Endothelial cell of umbilical vein (primary cell): Measurements from ENCODE around the gene UBD. TPM values are rescaled to one million over a fixed set of nuclear protein-coding genes. Genes with fewer than 3 reads are reported as not detected.

ENCODE experiments used
- BruUV-seq: library from RNA; stranded (reverse); fragments of 400-500 nt; replicated peaks from 2 replicates; lab custom pipeline; 2021; lab: Mats Ljungman, UMichigan
- CTCF ChIA-PET: fragments of 300-600, 350-600 bp; sonication (Branson Sonifier 250); formaldehyde crosslinking; loops from one replicate; lab custom pipeline; 2021; ENCODE audit warnings: antibody characterized with exemption, inconsistent platforms; lab: Charles Lee
- POLR2A ChIA-PET: fragments of 300-600, 350-600 bp; sonication (Branson Sonifier 250); formaldehyde crosslinking; loops from one replicate; lab custom pipeline; 2021; ENCODE audit warnings: antibody characterized with exemption, inconsistent platforms; lab: Charles Lee
- DNase-seq: peaks from one replicate; pipeline ENCODE4 v3.0.0-alpha.2; 2011; ENCODE audit warnings: low read depth, low spot score
- FAIRE-seq: peaks from 2 replicates; lab custom pipeline; 2011; peaks lifted over from hg19 to GRCh38; lab: Jason Lieb, UNC
- H2AFZ ChIP-seq: 2 replicates; pipeline ENCODE4 v1.6.0; 2012; ENCODE audit warnings: low read depth, low read length, control low read depth, inconsistent platforms
- H3K27ac ChIP-seq: 2 replicates; pipeline ENCODE4 v1.5.1; 2011; ENCODE audit warnings: low read depth, mild to moderate bottlenecking, control low read depth, low read length, moderate library complexity; ENCODE audit not compliant: insufficient read depth
- H3K27me3 ChIP-seq, 2 experiments: 2 replicates each; pipeline versions ENCODE4 v1.6.0 to v1.6.1; 2011; ENCODE audit warnings: low read length in 2 of 2, mixed read lengths in 1 of 2; ENCODE audit not compliant: control insufficient read depth in 2 of 2, insufficient read depth in 2 of 2
- H3K36me3 ChIP-seq, 2 experiments: 2 replicates in 1 of 2; 3 replicates in 1 of 2; pipeline ENCODE4 v1.5.1; 2011; ENCODE audit warnings: low read length in 2 of 2, mild to moderate bottlenecking in 1 of 2, moderate library complexity in 1 of 2; ENCODE audit not compliant: control insufficient read depth in 2 of 2, insufficient read depth in 2 of 2; ENCODE audit errors: extremely low read depth in 1 of 2
- H3K4me1 ChIP-seq: 3 replicates; pipeline ENCODE4 v1.5.1; 2011; ENCODE audit warnings: mild to moderate bottlenecking, low read length; ENCODE audit not compliant: control insufficient read depth, insufficient read depth; ENCODE audit errors: extremely low read depth
- H3K4me2 ChIP-seq: 2 replicates; pipeline ENCODE4 v1.6.1; 2011; ENCODE audit warnings: low read length, control low read depth, mixed read lengths; ENCODE audit not compliant: insufficient read depth
- H3K4me3 ChIP-seq, 3 experiments: fragments of 200-600 bp in 1 of 3; sonication (generic), shearing (Covaris generic) in 1 of 3; replicated peaks in 1 of 3; 2 replicates each; pipeline ENCODE4 v1.5.1; 2011 to 2016; ENCODE audit warnings: control low read depth in 3 of 3, low read length in 3 of 3, mild to moderate bottlenecking in 2 of 3, inconsistent platforms in 1 of 3, low read depth in 1 of 3, moderate library complexity in 1 of 3; ENCODE audit not compliant: insufficient read depth in 1 of 3
- H3K79me2 ChIP-seq: 2 replicates; pipeline ENCODE4 v1.6.0; 2012; ENCODE audit warnings: low read length, inconsistent platforms; ENCODE audit not compliant: control insufficient read depth, insufficient read depth
- H3K9ac ChIP-seq: replicated peaks from 2 replicates; pipeline ENCODE3; 2011; ENCODE audit warnings: low read length, control low read depth; ENCODE audit not compliant: insufficient read depth; ENCODE audit errors: extremely low read depth
- H3K9me1 ChIP-seq: replicated peaks from 3 replicates; pipeline ENCODE4 v1.6.0; 2011; ENCODE audit warnings: mild to moderate bottlenecking, low read length; ENCODE audit not compliant: control insufficient read depth, insufficient read depth; ENCODE audit errors: extremely low read depth
- H3K9me3 ChIP-seq: replicated peaks from 2 replicates; pipeline ENCODE4 v1.5.1; 2012; ENCODE audit warnings: low read length, inconsistent platforms; ENCODE audit not compliant: control insufficient read depth, insufficient read depth
- H4K20me1 ChIP-seq: replicated peaks from 2 replicates; pipeline ENCODE3; 2011; ENCODE audit warnings: mild to moderate bottlenecking, low read length; ENCODE audit not compliant: control insufficient read depth, insufficient read depth; ENCODE audit errors: extremely low read depth
- CTCF ChIP-seq, 2 donors: IDR thresholded peaks; 1 replicate in 1 of 2; 2 replicates in 1 of 2; pipeline ENCODE4 v1.5.1; 2011; ENCODE audit warnings: low read length in 2 of 2, mild to moderate bottlenecking in 2 of 2, moderate library complexity in 2 of 2, control low read depth in 1 of 2, inconsistent platforms in 1 of 2, low read depth in 1 of 2; ENCODE audit not compliant: insufficient read depth in 1 of 2; ENCODE audit errors: extremely low read depth in 1 of 2
- EZH2 ChIP-seq: IDR thresholded peaks from 2 replicates; pipeline ENCODE4 v1.6.1; 2012; ENCODE audit warnings: borderline replicate concordance, low read depth, mild to moderate bottlenecking, moderate library complexity, low read length, inconsistent platforms; ENCODE audit not compliant: severe bottlenecking
- FOS ChIP-seq: IDR thresholded peaks from 2 replicates; pipeline ENCODE4 v1.6.1; 2011; ENCODE audit warnings: mild to moderate bottlenecking, low read length, moderate library complexity, borderline replicate concordance; ENCODE audit not compliant: insufficient read depth
- GATA2 ChIP-seq: IDR thresholded peaks from 2 replicates; pipeline ENCODE4 v1.7.0; 2011; ENCODE audit warnings: low read depth, mild to moderate bottlenecking, moderate library complexity, mixed read lengths, low read length; ENCODE audit not compliant: insufficient read length, insufficient read depth
- JUN ChIP-seq: IDR thresholded peaks from 2 replicates; pipeline ENCODE4 v1.6.1; 2011; ENCODE audit warnings: borderline replicate concordance, low read depth; ENCODE audit not compliant: insufficient read length, insufficient read depth
- MAX ChIP-seq: IDR thresholded peaks from 2 replicates; pipeline ENCODE4 v1.6.1; 2011; ENCODE audit not compliant: insufficient read depth, insufficient read length
- MYC ChIP-seq: IDR thresholded peaks from one replicate; pipeline ENCODE4 v1.6.1; 2011; ENCODE audit warnings: mild to moderate bottlenecking, low read depth, low read length
- POLR2A ChIP-seq: IDR thresholded peaks from 2 replicates; pipeline ENCODE4 v1.6.1; 2012; ENCODE audit warnings: low read depth, mild to moderate bottlenecking, control low read depth, low read length
- POLR2AphosphoS5 ChIP-seq: IDR thresholded peaks from 2 replicates; pipeline ENCODE4 v1.6.1; 2012; ENCODE audit warnings: low read depth, mild to moderate bottlenecking, control low read depth, low read length, moderate library complexity; ENCODE audit not compliant: insufficient read depth
- dilution Hi-C: fragments of 300-500 bp; cut with MboI; formaldehyde crosslinking; loops from one replicate; pipeline ENCODE4 v1.15.0; 2019; ENCODE audit warnings: low sequenced_read_pairs; ENCODE audit not compliant: extremely low pct_ligation_motif_present
- intact Hi-C: fragments of 100-400 bp; cut with micrococcal nuclease; formaldehyde crosslinking; loops from one replicate; pipeline ENCODE4 v1.10.0; 2022
- polyA plus RNA-seq, 4 experiments: library from polyadenylated mRNA; depleted of rRNA in 3 of 4; stranded (reverse) in 3 of 4; unstranded in 1 of 4; fragments of >200 nt; gene quantifications; 2 replicates each; pipeline versions ENCODE4 v1.2.1 to v1.2.3, GENCODE V29; 2011 to 2012; ENCODE audit warnings: missing spikeins in 1 of 4
- total RNA-seq: library from RNA; stranded (reverse); gene quantifications from 2 replicates; pipeline ENCODE4 v1.2.3, GENCODE V29; 2021

Gene UBD
- total and polyA plus RNA-seq, 2 donors (not counting 3 experiments of a cell fraction or from before 2014, with no cell fraction given), result 0.10 to 0.31 TPM

GRCh38 chr6:29506446-29507067, 53.0 kb downstream of the UBD start:
- DNase-seq (no peak), FAIRE-seq (no peak)
- H3K27me3 ChIP-seq, result no peaks in the 10 kb centered on the region
- no peak overlapping the region for H3K4me3 ChIP-seq
- CTCF ChIA-PET, result no interaction called here
- H3K9me3 ChIP-seq, result no peaks in the 10 kb centered on the region
- no peak overlapping the region for H3K4me2 ChIP-seq
- intact Hi-C loops, result no loop called here
- no peak overlapping the region for H3K27ac ChIP-seq
- no peaks in the 10 kb centered on the region for H3K4me1 ChIP-seq
- no peaks in the 10 kb centered on the region for H3K9me1 ChIP-seq
- POLR2A ChIA-PET, result no interaction called here
- dilution Hi-C loops, result no loop called here
- H3K79me2 ChIP-seq, result no peaks in the 10 kb centered on the region
- BruUV-seq, result no TSS peak
- TF ChIP-seq POLR2AphosphoS5 (no peak), FOS (no peak), JUN (no peak), EZH2 (no peak), MAX (no peak), MYC (no peak), GATA2 (no peak), POLR2A (no peak), CTCF (IDR thresholded peaks at IDR 0.05; ENCODE audit: extremely low read depth in 1 of 2, insufficient read depth in 1 of 2, low read depth in 1 of 2, low read length in 2 of 2) (no peak)
- H3K36me3 ChIP-seq, result no peaks in the 10 kb centered on the region
- H3K9ac ChIP-seq, result no peak overlapping the region
- no peak overlapping the region for H2AFZ ChIP-seq
- H4K20me1 ChIP-seq, result no peaks in the 10 kb centered on the region
